ENCODE measurements around the gene SHCBP1L.

DNA sequence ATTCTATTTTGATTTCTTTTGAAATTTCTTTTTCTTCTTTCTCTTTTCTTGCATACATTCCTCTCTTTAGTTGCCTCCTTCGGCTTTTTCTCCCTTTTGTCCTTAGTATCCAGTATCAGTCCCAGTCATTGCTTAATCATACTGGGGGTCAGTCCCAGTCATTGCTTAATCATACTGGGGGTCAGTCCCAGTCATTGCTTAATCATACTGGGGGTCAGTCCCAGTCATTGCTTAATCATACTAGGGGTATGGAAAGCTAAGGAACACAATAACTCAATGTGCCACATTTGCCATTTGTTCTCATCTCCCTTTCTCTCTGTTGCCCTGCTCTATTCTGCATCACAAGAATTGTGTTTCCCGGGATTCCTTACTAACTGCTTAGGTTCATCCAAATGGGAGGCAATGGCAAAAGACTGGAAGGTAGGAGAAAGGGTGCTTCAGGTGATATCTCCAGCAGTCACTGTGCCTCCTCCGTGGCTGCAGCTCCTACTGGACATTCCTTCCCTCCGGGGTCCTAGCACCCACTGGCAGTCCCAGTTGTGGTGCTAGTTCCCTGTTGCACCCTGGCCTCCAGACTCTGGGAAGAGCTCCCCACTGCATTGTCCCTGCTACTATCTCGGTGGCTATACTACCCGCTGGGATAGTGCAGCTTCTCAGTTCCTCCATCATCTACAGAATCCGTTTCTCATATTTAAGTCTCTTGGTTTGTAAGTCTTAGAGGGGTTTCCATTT lies 37.6 kb upstream of the SHCBP1L start:
- TF ChIP-seq, protein P1, sequence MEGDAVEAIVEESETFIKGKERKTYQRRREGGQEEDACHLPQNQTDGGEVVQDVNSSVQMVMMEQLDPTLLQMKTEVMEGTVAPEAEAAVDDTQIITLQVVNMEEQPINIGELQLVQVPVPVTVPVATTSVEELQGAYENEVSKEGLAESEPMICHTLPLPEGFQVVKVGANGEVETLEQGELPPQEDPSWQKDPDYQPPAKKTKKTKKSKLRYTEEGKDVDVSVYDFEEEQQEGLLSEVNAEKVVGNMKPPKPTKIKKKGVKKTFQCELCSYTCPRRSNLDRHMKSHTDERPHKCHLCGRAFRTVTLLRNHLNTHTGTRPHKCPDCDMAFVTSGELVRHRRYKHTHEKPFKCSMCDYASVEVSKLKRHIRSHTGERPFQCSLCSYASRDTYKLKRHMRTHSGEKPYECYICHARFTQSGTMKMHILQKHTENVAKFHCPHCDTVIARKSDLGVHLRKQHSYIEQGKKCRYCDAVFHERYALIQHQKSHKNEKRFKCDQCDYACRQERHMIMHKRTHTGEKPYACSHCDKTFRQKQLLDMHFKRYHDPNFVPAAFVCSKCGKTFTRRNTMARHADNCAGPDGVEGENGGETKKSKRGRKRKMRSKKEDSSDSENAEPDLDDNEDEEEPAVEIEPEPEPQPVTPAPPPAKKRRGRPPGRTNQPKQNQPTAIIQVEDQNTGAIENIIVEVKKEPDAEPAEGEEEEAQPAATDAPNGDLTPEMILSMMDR (IDR thresholded peaks at IDR 0.05), result no peak
- TF ChIP-seq POLR2A (IDR thresholded peaks at IDR 0.05) (no peak), POLR2AphosphoS5 (IDR thresholded peaks at IDR 0.05) (no peak), EP300 (IDR thresholded peaks at IDR 0.05) (no peak)

Data from sigmoid colon (tissue), 4 donors.